IMR-90 (cell line): ENCODE results near the gene HNRNPAB. TPM values are rescaled to one million over a fixed set of nuclear protein-coding genes. Genes with fewer than 3 reads are reported as not detected.

Source experiments
- ATAC-seq: fragments of 200-7000 bp; cut with Tn5 transposase; 2 replicates; pipeline ENCODE4 v1.9.1; 2020; ENCODE audit warnings: low read depth, mild to moderate bottlenecking, moderate library complexity
- BruUV-seq: library from RNA; stranded (reverse); fragments of 400-500 nt; replicated peaks from 2 replicates; lab custom pipeline; 2021; lab: Mats Ljungman, UMichigan
- CTCF ChIA-PET: fragments of 300-600 bp; formaldehyde crosslinking; extraction: SDS; loops from one replicate; lab custom pipeline; 2021; ENCODE audit warnings: antibody characterized with exemption; lab: Yijun Ruan, JAX
- POLR2A ChIA-PET: fragments of 300-600 bp; sonication (Branson Sonifier 250); formaldehyde crosslinking; loops from one replicate; lab custom pipeline; 2022; ENCODE audit warnings: antibody characterized with exemption; ENCODE audit not compliant: unreplicated experiment; lab: Charles Lee
- DNase-seq: peaks from one replicate; pipeline ENCODE4 v3.0.0; 2013
- H2AFZ ChIP-seq: replicated peaks from 2 replicates; pipeline ENCODE3; 2013; ENCODE audit warnings: low read length, mild to moderate bottlenecking; ENCODE audit not compliant: poor library complexity
- H2AK5ac ChIP-seq: 2 replicates; pipeline ENCODE4 v1.6.1; 2013; ENCODE audit warnings: low read depth, low read length, inconsistent platforms
- H2AK9ac ChIP-seq: replicated peaks from 2 replicates; pipeline ENCODE3; 2013; ENCODE audit warnings: mild to moderate bottlenecking, low read depth, low read length, moderate library complexity; ENCODE audit not compliant: poor library complexity
- H2BK120ac ChIP-seq: 2 replicates; pipeline ENCODE4 v1.6.1; 2013; ENCODE audit warnings: low read depth, low read length, inconsistent platforms
- H2BK15ac ChIP-seq: 3 replicates; pipeline ENCODE4 v1.6.1; 2013; ENCODE audit warnings: low read depth, low read length, inconsistent platforms
- H2BK20ac ChIP-seq: 2 replicates; pipeline ENCODE4 v1.6.1; 2013; ENCODE audit warnings: low read depth, mild to moderate bottlenecking, inconsistent platforms, low read length, moderate library complexity
- H2BK5ac ChIP-seq: 2 replicates; pipeline ENCODE4 v1.6.1; 2013; ENCODE audit warnings: mild to moderate bottlenecking, low read depth, low read length, inconsistent platforms; ENCODE audit not compliant: poor library complexity, severe bottlenecking
- H3K14ac ChIP-seq: replicated peaks from 2 replicates; pipeline ENCODE4 v1.6.1; 2013; ENCODE audit warnings: low read depth, low read length, inconsistent platforms
- H3K18ac ChIP-seq: 2 replicates; pipeline ENCODE4 v1.6.1; 2013; ENCODE audit warnings: low read depth, low read length, control low read depth
- H3K23ac ChIP-seq: 2 replicates; pipeline ENCODE4 v1.6.1; 2013; ENCODE audit warnings: low read depth, low read length, inconsistent platforms
- H3K27ac ChIP-seq: 2 replicates; pipeline ENCODE4 v1.5.1; 2013; ENCODE audit warnings: mild to moderate bottlenecking, control low read depth, low read length; ENCODE audit not compliant: insufficient read depth
- H3K27me3 ChIP-seq: 2 replicates; pipeline ENCODE4 v1.6.1; 2013; ENCODE audit warnings: low read length; ENCODE audit not compliant: control insufficient read depth, insufficient read depth
- H3K36me3 ChIP-seq: 2 replicates; pipeline ENCODE4 v1.6.1; 2013; ENCODE audit warnings: low read length, mixed read lengths; ENCODE audit not compliant: control insufficient read depth, insufficient read depth
- H3K4ac ChIP-seq: 2 replicates; pipeline ENCODE4 v1.6.1; 2013; ENCODE audit warnings: low read depth, low read length, inconsistent platforms
- H3K4me1 ChIP-seq: 2 replicates; pipeline ENCODE4 v1.6.1; 2013; ENCODE audit warnings: low read length, mixed read lengths; ENCODE audit not compliant: control insufficient read depth, insufficient read depth
- H3K4me2 ChIP-seq: 2 replicates; pipeline ENCODE4 v1.6.1; 2013; ENCODE audit warnings: low read depth, mild to moderate bottlenecking, control low read depth, low read length, moderate library complexity
- H3K4me3 ChIP-seq: 2 replicates; pipeline ENCODE4 v1.5.1; 2013; ENCODE audit warnings: low read depth, mild to moderate bottlenecking, control low read depth, low read length, moderate library complexity; ENCODE audit not compliant: insufficient read depth
- H3K56ac ChIP-seq: 2 replicates; pipeline ENCODE4 v1.6.1; 2013; ENCODE audit warnings: low read length, inconsistent platforms; ENCODE audit not compliant: insufficient read depth; ENCODE audit errors: extremely low read depth
- H3K79me1 ChIP-seq, 2 experiments: 2 replicates each; pipeline ENCODE4 v1.6.1; 2013; ENCODE audit warnings: low read length in 2 of 2, inconsistent platforms in 1 of 2, low read depth in 1 of 2
- H3K9ac ChIP-seq: 2 replicates; pipeline ENCODE4 v1.6.1; 2013; ENCODE audit warnings: low read depth, low read length, control low read depth
- H3K9me1 ChIP-seq: 2 replicates; pipeline ENCODE4 v1.6.1; 2013; ENCODE audit warnings: low read length, inconsistent platforms; ENCODE audit not compliant: insufficient read depth
- H3K9me3 ChIP-seq: 2 replicates; pipeline ENCODE4 v1.6.1; 2013; ENCODE audit warnings: low read length; ENCODE audit not compliant: control insufficient read depth, insufficient read depth
- H4K20me1 ChIP-seq: 2 replicates; pipeline ENCODE4 v1.6.1; 2013; ENCODE audit warnings: low read length, inconsistent platforms; ENCODE audit not compliant: insufficient read depth
- H4K5ac ChIP-seq: 2 replicates; pipeline ENCODE4 v1.6.1; 2013; ENCODE audit warnings: mild to moderate bottlenecking, low read depth, low read length, control low read depth
- H4K8ac ChIP-seq, 2 experiments: 2 replicates each; pipeline ENCODE4 v1.6.1; 2013; ENCODE audit warnings: low read depth in 2 of 2, low read length in 2 of 2, control low read depth in 1 of 2, inconsistent platforms in 1 of 2
- H4K91ac ChIP-seq: 2 replicates; pipeline ENCODE4 v1.6.1; 2013; ENCODE audit warnings: low read depth, low read length, inconsistent platforms; ENCODE audit not compliant: insufficient read depth
- BHLHE40 ChIP-seq: fragments of 150-350 bp; IDR thresholded peaks from 2 replicates; pipeline ENCODE4 v1.6.1; 2016; ENCODE audit warnings: mild to moderate bottlenecking, low read depth, low read length
- CEBPB ChIP-seq: IDR thresholded peaks from 2 replicates; pipeline ENCODE4 v1.6.1; 2012; ENCODE audit warnings: low read depth, low read length, improper control_type of control experiment
- CHD1 ChIP-seq: IDR thresholded peaks from 2 replicates; pipeline ENCODE4 v1.6.1; 2012; ENCODE audit warnings: low read depth, low read length, improper control_type of control experiment
- CTCF ChIP-seq: conservative IDR thresholded peaks from 2 replicates; pipeline ENCODE4 v1.5.1; 2012; ENCODE audit warnings: mild to moderate bottlenecking, low read depth, low read length, improper control_type of control experiment
- MAFK ChIP-seq: IDR thresholded peaks from 2 replicates; pipeline ENCODE4 v1.6.1; 2012; ENCODE audit warnings: low read depth, low read length, improper control_type of control experiment
- MAZ ChIP-seq: IDR thresholded peaks from 2 replicates; pipeline ENCODE4 v1.6.1; 2012; ENCODE audit warnings: low read depth, mild to moderate bottlenecking, low read length, improper control_type of control experiment, moderate library complexity, borderline replicate concordance
- MXI1 ChIP-seq: IDR thresholded peaks from 2 replicates; pipeline ENCODE4 v1.6.1; 2012; ENCODE audit warnings: low read depth, mild to moderate bottlenecking, low read length, moderate library complexity, borderline replicate concordance
- POLR2A ChIP-seq: IDR thresholded peaks from 2 replicates; pipeline ENCODE4 v1.6.1; 2012; ENCODE audit warnings: mild to moderate bottlenecking, low read depth, low read length
- RAD21 ChIP-seq: IDR thresholded peaks from 2 replicates; pipeline ENCODE4 v1.6.1; 2012; ENCODE audit warnings: low read length, improper control_type of control experiment
- RCOR1 ChIP-seq: IDR thresholded peaks from 2 replicates; pipeline ENCODE4 v1.6.1; 2012; ENCODE audit warnings: mild to moderate bottlenecking, low read length, improper control_type of control experiment; ENCODE audit not compliant: insufficient replicate concordance
- RFX5 ChIP-seq: IDR thresholded peaks from 2 replicates; pipeline ENCODE4 v1.8.0; 2012; ENCODE audit warnings: low read depth, mild to moderate bottlenecking, low read length, moderate library complexity
- SMC3 ChIP-seq: fragments of 150-350 bp; IDR thresholded peaks from 2 replicates; pipeline ENCODE4 v1.6.1; 2016; ENCODE audit warnings: low read depth, mild to moderate bottlenecking, antibody characterized with exemption, low read length, moderate library complexity
- USF2 ChIP-seq: fragments of 150-350 bp; IDR thresholded peaks from 2 replicates; pipeline ENCODE4 v1.6.1; 2017; ENCODE audit warnings: mild to moderate bottlenecking, antibody characterized with exemption, low read length, low read depth
- WGBS, 2 experiments: methylation state at CpG; one replicate each; pipeline versions ENCODE4 v1.1.5 to v1.1.7; 2013; ENCODE audit warnings: missing lambda C conversion rate in 2 of 2; ENCODE audit not compliant: insufficient read length in 1 of 2; ENCODE audit errors: extremely low coverage in 2 of 2; 5-methylcytosine and 5-hydroxymethylcytosine counted together
- dilution Hi-C: fragments of 300-500 bp; cut with HindIII; formaldehyde crosslinking; loops from one replicate; pipeline ENCODE4 v1.14.3; 2018; ENCODE audit warnings: low sequenced_read_pairs; ENCODE audit not compliant: unreplicated experiment
- in situ Hi-C: fragments of 300-500 bp; cut with MboI; formaldehyde crosslinking; loops from 3 replicates; pipeline ENCODE4 v1.14.3; 2019; ENCODE audit warnings: low sequenced_read_pairs, inconsistent platforms, mixed read lengths
- intact Hi-C: fragments of 100-400 bp; cut with micrococcal nuclease; formaldehyde crosslinking; loops from 2 replicates; pipeline ENCODE4 v1.10.0; 2022
- polyA plus RNA-seq, 3 experiments: library from polyadenylated mRNA; depleted of rRNA; stranded (reverse); fragments of >200 nt; gene quantifications; 2 replicates each; pipeline ENCODE4 v1.2.3, GENCODE V29; 2012; ENCODE audit warnings: low replicate concordance in 1 of 3
- total RNA-seq: library from RNA; depleted of rRNA; stranded (reverse); fragments of >200 nt; gene quantifications from 2 replicates; pipeline ENCODE4 v1.2.3, GENCODE V29; 2012
- TF ChIP-seq, protein P1 (sequence below): fragments of 150-350 bp; IDR thresholded peaks from 2 replicates; pipeline ENCODE4 v1.6.1; 2016; ENCODE audit warnings: low read depth, mild to moderate bottlenecking, low read length, moderate library complexity, borderline replicate concordance

HNRNPAB gene
- total and polyA plus RNA-seq, 2 of the 4 experiments (the other 2 are of a cell fraction) = 32.1 to 128 TPM

DNA sequence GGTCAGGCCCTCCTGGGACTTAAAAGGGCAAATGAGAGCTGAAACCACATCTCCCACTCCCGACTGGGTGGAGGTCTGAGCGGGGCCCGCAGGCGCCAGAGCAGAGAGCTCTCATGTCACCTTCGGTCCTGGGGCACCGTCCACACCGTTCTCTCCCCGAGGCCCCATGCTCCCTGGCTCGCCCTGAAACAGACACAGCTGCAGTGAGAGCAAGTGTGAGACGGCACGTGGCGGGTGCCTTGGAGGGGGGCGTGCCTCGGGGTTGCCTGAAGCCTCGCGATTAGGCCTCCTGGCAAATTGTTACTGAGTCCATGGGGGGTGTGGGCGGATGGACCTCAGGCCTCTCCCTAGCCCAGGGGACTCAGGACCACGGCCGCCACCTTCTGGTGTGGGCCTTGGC, 52.4 kb downstream of the HNRNPAB start:
- no peak overlapping the region for H2BK20ac ChIP-seq
- intact Hi-C loops = no loop called here
- no TSS peak for BruUV-seq
- no peak overlapping the region for H3K14ac ChIP-seq
- H2BK15ac ChIP-seq = no peak overlapping the region
- H3K36me3 ChIP-seq = no peaks in the 10 kb centered on the region
- H3K4me1 ChIP-seq = no peaks in the 10 kb centered on the region
- H3K27ac ChIP-seq = no peak overlapping the region
- no peak overlapping the region for H3K4me2 ChIP-seq
- H3K4ac ChIP-seq = no peak overlapping the region
- no peak overlapping the region for H3K9ac ChIP-seq
- POLR2A ChIA-PET = no interaction called here
- H2AK5ac ChIP-seq = no peak overlapping the region
- H3K9me3 ChIP-seq = no peaks in the 10 kb centered on the region
- no peak overlapping the region for H2AK9ac ChIP-seq
- no peak overlapping the region for H3K56ac ChIP-seq
- H3K79me1 ChIP-seq = no peaks in the 10 kb centered on the region
- H3K23ac ChIP-seq = no peak overlapping the region
- no peaks in the 10 kb centered on the region for H4K20me1 ChIP-seq
- in situ Hi-C loops = no loop called here
- no peaks in the 10 kb centered on the region for H3K9me1 ChIP-seq
- H4K91ac ChIP-seq = no peak overlapping the region
- DNase-seq (no peak), ATAC-seq (no peak)
- H3K18ac ChIP-seq = no peak overlapping the region
- H2AFZ ChIP-seq = no peak overlapping the region
- no peak for TF ChIP-seq RCOR1
- TF ChIP-seq RFX5 = no peak
- TF ChIP-seq MAFK = no peak
- TF ChIP-seq, protein P1, sequence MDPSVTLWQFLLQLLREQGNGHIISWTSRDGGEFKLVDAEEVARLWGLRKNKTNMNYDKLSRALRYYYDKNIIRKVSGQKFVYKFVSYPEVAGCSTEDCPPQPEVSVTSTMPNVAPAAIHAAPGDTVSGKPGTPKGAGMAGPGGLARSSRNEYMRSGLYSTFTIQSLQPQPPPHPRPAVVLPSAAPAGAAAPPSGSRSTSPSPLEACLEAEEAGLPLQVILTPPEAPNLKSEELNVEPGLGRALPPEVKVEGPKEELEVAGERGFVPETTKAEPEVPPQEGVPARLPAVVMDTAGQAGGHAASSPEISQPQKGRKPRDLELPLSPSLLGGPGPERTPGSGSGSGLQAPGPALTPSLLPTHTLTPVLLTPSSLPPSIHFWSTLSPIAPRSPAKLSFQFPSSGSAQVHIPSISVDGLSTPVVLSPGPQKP = no peak
- no peak for TF ChIP-seq CTCF
- TF ChIP-seq POLR2A = no peak
- TF ChIP-seq RAD21 = no peak
- TF ChIP-seq CEBPB = no peak
- TF ChIP-seq MXI1 = no peak
- TF ChIP-seq SMC3 = no peak
- no peak for TF ChIP-seq USF2
- TF ChIP-seq CHD1 = no peak
- no peak for TF ChIP-seq BHLHE40
- no peak for TF ChIP-seq MAZ
- WGBS, 2 experiments = 40% methylated on average over 12 of the region's 19 CpGs; no CpG with 5 or more reads in 1 of the 2 experiments
- H2BK5ac ChIP-seq = no peak overlapping the region
- H3K27me3 ChIP-seq = peaks cover 2% of the 10 kb centered on the region; the same call in 1 of the 2 replicates
- H4K5ac ChIP-seq = no peak overlapping the region
- no peak overlapping the region for H4K8ac ChIP-seq
- CTCF ChIA-PET = no interaction called here
- dilution Hi-C loops = no loop called here
- no peak overlapping the region for H2BK120ac ChIP-seq
- no peak overlapping the region for H3K4me3 ChIP-seq
